GM12873 (cell line): ENCODE results near the gene ZNF462.

ENCODE experiments used
- TF ChIP-seq, protein P1 (sequence below): IDR thresholded peaks from 2 replicates; pipeline ENCODE4 v1.5.1; 2012; ENCODE audit warnings: low read depth, mild to moderate bottlenecking, moderate library complexity, low read length, control low read depth; ENCODE audit not compliant: insufficient read depth; ENCODE audit errors: missing control alignments

ZNF462 gene

DNA sequence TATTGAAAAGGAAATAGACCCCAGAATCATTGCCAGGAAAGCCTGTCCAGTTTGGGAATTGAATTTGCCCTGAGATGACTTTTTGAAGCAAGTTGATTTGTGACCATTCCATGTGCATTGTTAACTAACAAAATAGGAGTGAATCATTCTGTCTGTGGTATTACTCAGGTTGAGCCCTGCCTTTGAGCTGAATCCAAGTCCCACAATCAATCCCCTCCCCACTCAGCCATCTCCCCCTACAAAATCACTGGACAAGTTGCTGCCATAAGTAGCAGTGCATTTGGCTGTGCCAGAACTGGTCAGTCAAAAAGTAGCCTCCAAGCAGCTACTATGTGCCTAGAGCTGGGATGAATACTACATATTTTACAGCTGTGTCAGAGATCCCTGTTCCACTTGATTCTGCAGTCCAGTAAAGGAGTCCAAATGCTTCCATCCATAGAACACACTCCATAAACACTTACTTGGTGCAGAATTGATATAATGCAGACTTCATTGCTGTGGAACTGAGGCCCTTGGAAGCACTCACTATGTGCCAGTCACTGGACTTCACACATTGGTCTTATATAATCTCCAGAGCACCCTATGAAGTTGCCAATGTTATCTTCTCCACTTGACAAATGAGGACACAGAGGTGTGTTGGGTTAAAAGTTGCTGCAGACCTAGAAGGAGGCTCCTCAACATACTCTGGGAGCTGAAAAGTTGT is 96.1 kb downstream of the ZNF462 start:
- TF ChIP-seq, protein P1, sequence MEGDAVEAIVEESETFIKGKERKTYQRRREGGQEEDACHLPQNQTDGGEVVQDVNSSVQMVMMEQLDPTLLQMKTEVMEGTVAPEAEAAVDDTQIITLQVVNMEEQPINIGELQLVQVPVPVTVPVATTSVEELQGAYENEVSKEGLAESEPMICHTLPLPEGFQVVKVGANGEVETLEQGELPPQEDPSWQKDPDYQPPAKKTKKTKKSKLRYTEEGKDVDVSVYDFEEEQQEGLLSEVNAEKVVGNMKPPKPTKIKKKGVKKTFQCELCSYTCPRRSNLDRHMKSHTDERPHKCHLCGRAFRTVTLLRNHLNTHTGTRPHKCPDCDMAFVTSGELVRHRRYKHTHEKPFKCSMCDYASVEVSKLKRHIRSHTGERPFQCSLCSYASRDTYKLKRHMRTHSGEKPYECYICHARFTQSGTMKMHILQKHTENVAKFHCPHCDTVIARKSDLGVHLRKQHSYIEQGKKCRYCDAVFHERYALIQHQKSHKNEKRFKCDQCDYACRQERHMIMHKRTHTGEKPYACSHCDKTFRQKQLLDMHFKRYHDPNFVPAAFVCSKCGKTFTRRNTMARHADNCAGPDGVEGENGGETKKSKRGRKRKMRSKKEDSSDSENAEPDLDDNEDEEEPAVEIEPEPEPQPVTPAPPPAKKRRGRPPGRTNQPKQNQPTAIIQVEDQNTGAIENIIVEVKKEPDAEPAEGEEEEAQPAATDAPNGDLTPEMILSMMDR, result no peak

DNA sequence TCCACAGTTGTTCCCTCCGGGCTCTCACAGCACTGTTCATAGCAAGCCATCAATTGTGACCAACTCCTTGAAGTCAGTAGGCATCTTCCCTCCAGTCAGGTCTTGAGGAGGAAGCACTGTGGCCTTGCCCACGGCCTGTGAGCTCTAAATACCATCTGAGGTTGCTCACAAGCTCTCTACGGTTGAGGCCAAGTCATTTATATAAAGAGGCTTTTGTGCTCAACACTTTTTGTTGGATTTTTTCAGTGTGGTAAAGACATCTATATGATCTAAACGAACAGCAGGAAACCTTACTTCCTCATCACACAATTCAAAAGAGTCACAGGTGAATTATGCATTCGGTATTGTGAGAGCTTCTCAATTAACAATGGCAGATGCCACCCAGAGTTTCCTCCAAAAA is 97.3 kb downstream of the ZNF462 start:
- TF ChIP-seq, protein P1, result no peak

DNA sequence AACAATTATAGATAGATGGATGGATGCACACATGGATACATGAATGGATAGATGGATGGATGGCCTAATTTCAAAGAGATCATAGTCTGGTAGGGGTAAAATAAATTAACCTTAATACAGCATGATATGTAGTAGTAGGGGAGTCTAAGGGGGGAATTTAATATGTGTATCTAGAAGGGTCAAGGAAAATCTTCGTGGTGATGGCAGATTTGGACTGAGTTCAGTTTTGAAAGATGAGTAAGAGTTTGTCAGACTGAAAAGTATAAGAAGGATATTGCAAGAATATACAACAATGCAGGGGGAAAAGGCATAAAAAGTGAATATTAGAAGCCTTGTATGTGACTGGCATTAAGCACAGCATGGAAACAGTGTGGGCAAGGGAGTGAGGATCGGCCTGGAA is 98.7 kb downstream of the ZNF462 start:
- TF ChIP-seq, protein P1, result no peak

DNA sequence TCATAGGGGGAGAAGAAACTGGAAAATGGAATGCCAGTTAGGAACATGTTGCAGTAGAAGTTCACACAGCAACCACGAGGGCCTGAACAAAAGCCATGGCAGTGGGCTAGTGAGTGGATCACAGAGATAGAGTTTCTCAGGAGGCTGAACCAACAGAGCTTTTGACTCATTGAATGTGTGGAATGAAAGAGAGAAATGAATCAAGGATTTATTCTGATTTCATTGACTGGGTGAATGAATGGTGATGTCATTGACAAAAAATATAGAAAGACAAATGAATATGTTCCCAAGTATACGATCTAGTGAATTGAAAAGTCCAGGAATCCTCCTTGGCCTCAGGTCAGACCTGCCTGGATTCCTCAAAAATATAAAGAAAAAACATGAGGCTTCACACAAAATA is 99.2 kb downstream of the ZNF462 start:
- TF ChIP-seq, protein P1, result no peak

DNA sequence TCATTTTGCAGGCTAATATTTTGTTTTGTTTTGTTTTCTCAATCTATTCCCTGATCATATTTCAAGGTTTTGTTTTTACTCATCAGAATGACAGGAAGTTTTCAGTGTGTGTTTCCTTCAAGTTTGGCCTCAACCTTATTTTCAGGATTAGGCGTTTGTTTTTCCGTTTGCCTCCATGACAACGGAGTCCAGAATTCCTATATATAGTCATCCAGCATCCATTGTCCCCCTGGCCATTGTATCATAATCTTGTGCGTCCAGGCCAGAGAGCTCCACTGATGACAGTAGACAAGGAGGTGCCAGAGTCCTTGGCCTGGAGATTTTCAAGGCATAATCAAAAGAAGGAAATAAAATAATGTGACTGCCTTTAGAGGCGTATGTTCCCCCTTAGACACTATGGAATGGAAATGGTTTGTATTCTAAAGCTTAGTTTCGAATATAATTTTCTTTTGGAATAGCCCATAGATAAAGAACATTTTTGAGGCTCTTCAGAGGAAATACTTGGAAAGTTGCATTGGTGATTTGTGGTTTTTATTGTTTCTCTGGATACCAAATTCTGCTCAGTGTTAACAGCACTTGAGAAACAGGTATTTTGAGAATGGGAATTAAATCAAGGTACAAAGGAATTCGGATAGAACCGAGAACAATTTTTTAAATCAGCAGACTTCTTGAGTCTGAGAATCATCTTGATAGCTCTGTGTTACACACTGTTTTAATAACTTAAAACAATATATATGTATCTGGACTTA is 99.8 kb downstream of the ZNF462 start:
- TF ChIP-seq, protein P1, result no peak

DNA sequence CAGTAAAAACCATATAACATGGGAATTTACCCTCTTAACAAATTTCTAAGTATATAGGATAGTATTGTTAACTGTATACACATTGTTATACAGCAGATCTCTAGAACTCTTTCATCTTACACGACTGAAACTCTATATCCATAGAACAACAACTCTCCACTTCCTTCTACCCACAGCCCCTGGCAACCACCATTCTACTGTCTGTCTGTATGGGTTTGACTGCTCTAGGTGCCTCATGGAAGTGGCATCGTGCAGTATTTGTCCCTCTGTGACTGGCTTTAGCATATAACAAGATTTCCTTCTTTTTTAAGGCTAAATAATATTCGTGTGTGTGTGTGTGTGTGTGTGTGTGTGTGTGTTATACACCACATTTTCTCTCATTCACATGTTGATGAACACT is 100.7 kb downstream of the ZNF462 start:
- TF ChIP-seq, protein P1, result no peak

DNA sequence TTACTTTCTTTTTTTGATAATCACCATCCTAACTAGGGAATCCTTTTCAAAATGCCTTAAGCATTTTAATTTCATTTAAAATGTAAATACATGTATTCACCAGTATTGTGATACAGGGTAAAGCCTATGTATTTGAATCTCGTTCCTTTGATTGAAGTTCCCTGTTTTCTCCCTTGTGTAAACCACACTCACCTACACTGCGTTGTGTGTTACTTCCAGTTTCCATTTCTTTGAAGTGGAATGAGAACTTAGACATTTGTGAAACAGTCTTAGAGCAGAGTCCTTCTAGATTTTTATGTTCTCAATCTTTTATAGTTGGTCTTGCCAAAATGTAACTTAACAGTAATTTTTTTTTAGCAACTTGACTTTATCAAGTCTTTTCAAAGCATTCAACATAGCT is 101.4 kb downstream of the ZNF462 start:
- TF ChIP-seq, protein P1, result no peak
